GM12878 (cell line): ENCODE measurements around the gene INHBC. TPM values are rescaled to one million over a fixed set of nuclear protein-coding genes. Genes with fewer than 3 reads are reported as not detected.

Experiments used
- ATAC-seq: fragments of 200-7000 bp; cut with Tn5 transposase; 3 replicates; pipeline ENCODE4 v1.9.1; 2020; ENCODE audit warnings: mild to moderate bottlenecking, moderate library complexity
- BruUV-seq: library from RNA; stranded (reverse); fragments of 400-500 nt; replicated peaks from 2 replicates; lab custom pipeline; 2021; lab: Mats Ljungman, UMichigan
- CTCF ChIA-PET: fragments of 300-600 bp; sonication (Branson Sonifier 250); formaldehyde crosslinking; extraction: SDS; loops from one replicate; lab custom pipeline; 2021; ENCODE audit warnings: inconsistent platforms; lab: Yijun Ruan, JAX
- POLR2A ChIA-PET: fragments of 350-600 bp; formaldehyde crosslinking; extraction: SDS; loops from one replicate; lab custom pipeline; 2021; ENCODE audit warnings: inconsistent platforms; lab: Charles Lee
- RAD21 ChIA-PET: fragments of 300-600 bp; sonication (Branson Sonifier 250); formaldehyde crosslinking; loops from one replicate; lab custom pipeline; 2023; ENCODE audit warnings: antibody characterized with exemption; ENCODE audit not compliant: unreplicated experiment; lab: Charles Lee
- SMC1A ChIA-PET: fragments of 300-600 bp; sonication (Branson Sonifier 250); formaldehyde crosslinking; loops from one replicate; lab custom pipeline; 2023; ENCODE audit not compliant: unreplicated experiment, uncharacterized antibody; lab: Charles Lee
- DNase-seq: peaks from one replicate; pipeline ENCODE4 v3.0.0-alpha.2; 2011; ENCODE audit warnings: low read depth, low spot score
- FAIRE-seq: peaks from 3 replicates; lab custom pipeline; 2011; peaks lifted over from hg19 to GRCh38; lab: Jason Lieb, UNC
- H2AFZ ChIP-seq: 2 replicates; pipeline ENCODE4 v1.6.0; 2011; ENCODE audit warnings: low read depth, low read length, control low read depth; ENCODE audit not compliant: control insufficient read depth
- H3K27ac ChIP-seq: 2 replicates; pipeline ENCODE4 v1.5.1; 2011; ENCODE audit warnings: control low read depth; ENCODE audit not compliant: control insufficient read depth, insufficient read depth
- H3K27me3 ChIP-seq, 2 experiments: replicated peaks in 1 of 2; 2 replicates each; pipeline versions ENCODE4 v1.6.0 to v1.6.1; 2011; ENCODE audit warnings: low read length in 1 of 2; ENCODE audit not compliant: control insufficient read depth in 2 of 2, insufficient read depth in 2 of 2
- H3K36me3 ChIP-seq, 2 experiments: 2 replicates each; pipeline ENCODE4 v1.5.1; 2011; ENCODE audit warnings: low read length in 1 of 2; ENCODE audit not compliant: control insufficient read depth in 2 of 2, insufficient read depth in 2 of 2
- H3K4me1 ChIP-seq: 2 replicates; pipeline ENCODE4 v1.6.1; 2011; ENCODE audit warnings: mild to moderate bottlenecking, low read length, moderate library complexity, mixed read lengths; ENCODE audit not compliant: control insufficient read depth, insufficient read depth
- H3K4me2 ChIP-seq: 2 replicates; pipeline ENCODE4 v1.6.0; 2011; ENCODE audit warnings: control low read depth; ENCODE audit not compliant: control insufficient read depth, insufficient read depth
- H3K4me3 ChIP-seq: fragments of 200-600 bp; sonication (generic); 2 replicates; pipeline ENCODE4 v1.5.1; 2016
- H3K79me2 ChIP-seq: 2 replicates; pipeline ENCODE4 v1.6.0; 2011; ENCODE audit warnings: low read length; ENCODE audit not compliant: control insufficient read depth, insufficient read depth
- H3K9ac ChIP-seq: 2 replicates; pipeline ENCODE4 v1.8.0; 2011; ENCODE audit warnings: low read length, control low read depth, mixed read lengths; ENCODE audit not compliant: control insufficient read depth, insufficient read depth
- H3K9me3 ChIP-seq: replicated peaks from 3 replicates; pipeline ENCODE4 v1.5.1; 2011; ENCODE audit warnings: mild to moderate bottlenecking, low read length; ENCODE audit not compliant: control insufficient read depth, insufficient read depth
- H4K20me1 ChIP-seq: 2 replicates; pipeline ENCODE4 v1.6.0; 2011; ENCODE audit not compliant: control insufficient read depth, insufficient read depth
- PML ChIP-seq: IDR thresholded peaks from 2 replicates; pipeline ENCODE4 v1.6.1; 2012; ENCODE audit warnings: low read length, inconsistent platforms
- WGBS: methylation state at CpG from one replicate; pipeline ENCODE4 v1.1.6; 2016; ENCODE audit warnings: low lambda C conversion rate; ENCODE audit not compliant: insufficient replicate concordance, insufficient coverage; ENCODE audit errors: missing lambda C conversion rate; 5-methylcytosine and 5-hydroxymethylcytosine counted together
- in situ Hi-C: fragments of 300-500 bp; cut with MboI; formaldehyde crosslinking; loops from 9 replicates; pipeline ENCODE4 v1.14.3; 2018; ENCODE audit warnings: mixed read lengths
- intact Hi-C: fragments of 100-400 bp; cut with micrococcal nuclease; formaldehyde crosslinking; loops from one replicate; pipeline ENCODE4 v1.14.2; 2022; ENCODE audit not compliant: unreplicated experiment
- polyA plus RNA-seq, 11 experiments: library from polyadenylated mRNA; depleted of rRNA in 4 of 11; unstranded in 6 of 11; stranded (reverse) in 5 of 11; fragments of >200 nt; fragmentation: Nextera tagmentation in 4 of 11; fragmentation: Illumina TruSeq in 1 of 11; extraction: Ambion mirVana in 4 of 11; extraction: Trizol in 1 of 11; gene quantifications; 1 replicate in 1 of 11; 2 replicates in 10 of 11; pipeline versions ENCODE4 v1.2.1 to v1.2.3, GENCODE V29; 2011 to 2016; ENCODE audit warnings: inconsistent platforms in 2 of 11, missing spikeins in 2 of 11, low read depth in 1 of 11
- total RNA-seq, 4 experiments: library from RNA; depleted of rRNA in 3 of 4; stranded (reverse); fragments of >200 nt in 3 of 4; fragmentation: Illumina TruSeq in 1 of 4; extraction: Trizol in 1 of 4; gene quantifications; 2 replicates each; pipeline versions ENCODE4 v1.2.1 to v1.2.3, GENCODE V29; 2013 to 2021
- TF ChIP-seq, protein P1 (sequence below): fragments of 450-650 bp; formaldehyde crosslinking; IDR thresholded peaks from 2 replicates; pipeline ENCODE4 v1.5.0; 2022; ENCODE audit warnings: mild to moderate bottlenecking, missing genetic modification characterization

INHBC gene
- total and polyA plus RNA-seq, 10 of the 15 experiments (the other 5 are each of a cell fraction or from before 2014, with no cell fraction given) = 0.04 to 0.22 (median 0.13) TPM; not detected in 5

- 78% methylated on average over 12 of the region's 12 CpGs for WGBS
- 0 out of 2 replicates have a peak, but pooled peaks have one; percentile 5 for TF ChIP-seq PML
- TF ChIP-seq, protein P1, sequence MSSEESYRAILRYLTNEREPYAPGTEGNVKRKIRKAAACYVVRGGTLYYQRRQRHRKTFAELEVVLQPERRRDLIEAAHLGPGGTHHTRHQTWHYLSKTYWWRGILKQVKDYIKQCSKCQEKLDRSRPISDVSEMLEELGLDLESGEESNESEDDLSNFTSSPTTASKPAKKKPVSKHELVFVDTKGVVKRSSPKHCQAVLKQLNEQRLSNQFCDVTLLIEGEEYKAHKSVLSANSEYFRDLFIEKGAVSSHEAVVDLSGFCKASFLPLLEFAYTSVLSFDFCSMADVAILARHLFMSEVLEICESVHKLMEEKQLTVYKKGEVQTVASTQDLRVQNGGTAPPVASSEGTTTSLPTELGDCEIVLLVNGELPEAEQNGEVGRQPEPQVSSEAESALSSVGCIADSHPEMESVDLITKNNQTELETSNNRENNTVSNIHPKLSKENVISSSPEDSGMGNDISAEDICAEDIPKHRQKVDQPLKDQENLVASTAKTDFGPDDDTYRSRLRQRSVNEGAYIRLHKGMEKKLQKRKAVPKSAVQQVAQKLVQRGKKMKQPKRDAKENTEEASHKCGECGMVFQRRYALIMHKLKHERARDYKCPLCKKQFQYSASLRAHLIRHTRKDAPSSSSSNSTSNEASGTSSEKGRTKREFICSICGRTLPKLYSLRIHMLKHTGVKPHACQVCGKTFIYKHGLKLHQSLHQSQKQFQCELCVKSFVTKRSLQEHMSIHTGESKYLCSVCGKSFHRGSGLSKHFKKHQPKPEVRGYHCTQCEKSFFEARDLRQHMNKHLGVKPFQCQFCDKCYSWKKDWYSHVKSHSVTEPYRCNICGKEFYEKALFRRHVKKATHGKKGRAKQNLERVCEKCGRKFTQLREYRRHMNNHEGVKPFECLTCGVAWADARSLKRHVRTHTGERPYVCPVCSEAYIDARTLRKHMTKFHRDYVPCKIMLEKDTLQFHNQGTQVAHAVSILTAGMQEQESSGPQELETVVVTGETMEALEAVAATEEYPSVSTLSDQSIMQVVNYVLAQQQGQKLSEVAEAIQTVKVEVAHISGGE (CRISPR knock-in tag) = no peak
- BruUV-seq = TSS peak; percentile 25
- Histone ChIP-seq H3K4me3 (no peak overlapping the region), H4K20me1 (no peaks in the 10 kb centered on the region), H3K36me3 (peaks cover 8 to 23% of the 10 kb centered on the region in 2 experiments), H3K4me1 (no peaks in the 10 kb centered on the region), H3K9ac (no peak overlapping the region), H3K27me3 (no peaks in the 10 kb centered on the region), H3K27ac (no peak overlapping the region), H2AFZ (no peak overlapping the region), H3K9me3 (no peaks in the 10 kb centered on the region), H3K4me2 (no peak overlapping the region), H3K79me2 (no peaks in the 10 kb centered on the region)
- in situ Hi-C loops = no loop called here
- ATAC-seq (peak; percentile 36), DNase-seq (no peak), FAIRE-seq (peak; percentile 31)
- POLR2A ChIA-PET = interaction anchor here (0.6 to 1.7 kb wide), 4 partner anchors 20 to 1140 kb away, joined by 3 to 4 read pairs (median 3); no protein-coding TSS in a partner anchor
- CTCF ChIA-PET = interaction anchor here (0.6 to 1.6 kb wide), 2 partner anchors 11 to 78 kb away, joined by 3 read pairs; no protein-coding TSS in a partner anchor
- RAD21 ChIA-PET = no interaction called here
- intact Hi-C loops = no loop called here
- SMC1A ChIA-PET = interaction anchor here (0.7 kb wide), 1 partner anchor 18 kb away, joined by 6 read pairs; no protein-coding TSS in a partner anchor
These were observed 62.9 kb downstream of the INHBC start for GRCh38 chr12:57497223-57498131.
